Activated CD8-positive, alpha-beta memory T cell treated with anti-CD3 and anti-CD28 coated beads, Interleukin-2, amount 50 U/mL, for 24 hours (primary cell): ENCODE results near the gene PCDH9.

Source experiments
- DNase-seq: peaks from one replicate; pipeline ENCODE4 v3.0.0-alpha.2; 2020; ENCODE audit errors: extremely low read depth

The PCDH9 gene

DNA sequence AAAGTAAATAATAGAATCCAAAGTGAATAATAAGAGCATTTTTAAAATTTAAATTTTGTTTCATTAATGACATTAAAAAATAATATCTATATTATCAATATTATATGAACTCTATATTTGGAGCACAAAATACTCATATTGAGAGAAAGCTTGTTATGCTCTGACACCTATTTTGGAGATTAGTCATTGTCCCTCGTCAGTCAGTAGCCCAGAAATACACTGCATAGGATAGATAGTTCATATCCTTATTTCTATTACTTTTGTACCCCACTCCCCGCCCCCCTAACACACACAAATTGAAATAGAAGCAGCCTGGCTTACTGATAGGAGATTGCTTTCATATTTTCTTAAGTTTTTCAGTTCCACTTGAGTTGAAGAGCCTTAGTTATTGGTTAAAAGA lies 652.8 kb downstream of the PCDH9 start:
- DNase-seq, result no peak

DNA sequence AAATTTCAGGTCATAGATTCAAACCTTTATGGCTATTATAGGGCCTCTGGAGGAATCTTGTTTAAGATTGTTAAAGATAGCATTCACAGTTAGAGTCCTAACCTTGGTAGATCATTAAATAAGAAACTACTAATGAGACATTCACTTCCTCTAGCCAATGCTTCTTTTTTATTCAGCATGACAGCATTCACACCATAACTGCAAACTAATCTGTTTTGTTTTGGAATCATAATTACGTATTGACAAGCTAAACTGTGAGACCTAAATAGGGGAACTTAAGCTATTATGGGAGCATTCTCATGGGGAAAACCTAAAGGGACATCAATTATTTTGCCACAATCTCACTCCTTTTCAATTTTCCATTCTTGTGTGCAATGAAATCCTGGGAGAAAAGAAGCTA lies 653.8 kb downstream of the PCDH9 start:
- no peak for DNase-seq

DNA sequence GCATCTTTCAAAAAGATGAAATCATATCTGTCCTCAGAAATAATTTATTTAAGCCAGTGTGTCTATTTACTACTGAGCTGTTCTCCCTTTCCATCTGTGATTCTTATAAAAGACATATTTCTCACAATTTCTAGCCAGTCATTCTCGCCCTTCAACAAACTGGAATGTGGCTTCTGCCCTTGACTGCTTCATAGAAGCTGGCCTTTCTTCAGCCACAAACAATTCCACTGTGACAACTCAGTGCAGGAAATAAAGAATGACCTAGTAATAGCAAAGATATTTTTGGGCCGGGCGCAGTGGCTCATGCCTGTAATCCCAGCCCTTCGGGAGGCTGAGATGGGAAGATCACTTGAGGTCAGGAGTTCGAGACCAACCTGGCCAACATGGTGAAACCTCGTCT lies 655.5 kb downstream of the PCDH9 start:
- DNase-seq, result no peak

DNA sequence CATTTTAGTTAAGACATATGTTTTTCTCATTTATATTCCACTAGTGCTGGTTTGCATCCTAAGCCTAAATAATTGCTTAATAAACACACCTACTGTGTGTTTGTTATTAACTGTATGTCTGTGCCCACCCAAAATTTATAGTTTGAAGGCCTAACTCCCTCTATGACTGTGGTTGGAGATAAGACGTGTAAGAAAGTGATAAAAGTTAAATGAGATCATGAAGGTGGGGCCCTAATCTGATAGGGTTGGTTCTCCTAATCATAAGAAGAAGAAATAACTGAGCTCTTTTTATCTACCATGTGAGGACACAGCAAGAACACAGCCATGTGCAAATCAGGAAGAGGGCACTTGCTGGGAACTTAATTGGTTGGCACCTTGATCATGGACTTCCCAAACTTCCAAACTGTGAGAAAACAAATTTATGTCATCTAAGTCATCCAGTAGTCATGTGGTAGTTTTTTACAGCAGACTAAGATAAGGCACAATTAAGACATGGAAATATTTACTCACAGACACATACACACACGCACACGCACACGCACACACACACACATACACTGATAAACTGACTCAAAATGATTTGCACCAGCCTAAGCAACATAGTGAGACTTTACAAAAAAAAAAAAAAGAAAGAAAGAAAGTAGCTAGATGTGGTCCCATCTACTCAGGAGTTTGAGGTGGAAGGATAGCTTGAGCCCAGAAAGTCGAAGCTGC lies 662.1 kb downstream of the PCDH9 start:
- no peak for DNase-seq

DNA sequence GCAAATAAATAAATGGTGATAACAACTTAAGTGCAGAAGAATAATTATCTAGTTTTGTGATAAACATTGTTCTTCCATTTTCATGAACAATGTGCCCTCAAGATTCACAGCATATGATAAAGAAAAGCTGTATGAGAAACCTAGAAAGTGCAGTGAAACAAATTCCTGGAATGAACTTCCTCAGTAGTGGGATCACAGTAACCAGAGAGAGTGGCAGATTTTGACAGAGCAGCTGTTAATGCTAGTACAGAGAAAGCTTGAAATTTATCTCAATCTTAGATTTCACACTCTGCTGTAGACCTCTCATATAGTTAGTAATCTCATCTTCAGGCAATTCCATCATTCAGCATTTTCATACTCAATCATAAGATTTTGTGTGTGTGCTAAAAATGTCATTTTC lies 664.9 kb downstream of the PCDH9 start:
- no peak for DNase-seq

DNA sequence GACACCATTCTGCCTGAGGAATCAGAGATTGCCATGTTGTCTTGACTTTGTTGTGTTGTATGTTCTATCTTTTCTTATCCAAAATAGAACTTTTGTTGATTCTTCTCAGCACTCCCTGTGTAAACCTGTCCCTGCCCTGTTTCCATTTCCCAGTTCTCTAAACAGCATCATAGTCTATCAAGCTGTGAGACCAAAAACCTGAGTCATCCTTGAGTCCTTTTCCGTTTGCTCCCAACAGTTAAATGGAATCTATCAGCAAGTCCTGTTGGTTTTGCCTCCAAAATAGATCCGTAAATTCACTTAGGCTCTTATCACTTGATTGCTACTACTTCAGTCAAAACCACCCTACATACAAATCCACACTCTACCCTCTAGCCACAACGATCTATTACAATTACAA lies 667.1 kb downstream of the PCDH9 start:
- no peak for DNase-seq

DNA sequence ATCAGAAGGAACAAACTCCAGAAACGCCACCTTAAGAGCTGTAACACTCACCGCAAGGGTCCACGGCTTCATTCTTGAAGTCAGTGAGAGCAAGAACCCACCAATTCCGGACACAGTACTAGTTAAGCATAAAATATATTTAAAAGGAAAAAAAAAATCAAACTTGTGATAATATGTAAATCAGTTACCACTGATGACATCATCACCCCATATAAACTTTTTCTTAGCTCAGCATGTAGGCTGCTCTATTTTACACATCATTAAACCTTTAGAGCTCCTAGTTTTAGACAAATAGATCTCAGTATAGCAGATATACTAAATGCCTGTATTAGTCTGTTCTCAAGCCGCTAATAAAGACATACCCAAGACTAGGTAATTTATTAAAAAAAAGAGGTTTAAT lies 668.1 kb downstream of the PCDH9 start:
- no peak for DNase-seq

DNA sequence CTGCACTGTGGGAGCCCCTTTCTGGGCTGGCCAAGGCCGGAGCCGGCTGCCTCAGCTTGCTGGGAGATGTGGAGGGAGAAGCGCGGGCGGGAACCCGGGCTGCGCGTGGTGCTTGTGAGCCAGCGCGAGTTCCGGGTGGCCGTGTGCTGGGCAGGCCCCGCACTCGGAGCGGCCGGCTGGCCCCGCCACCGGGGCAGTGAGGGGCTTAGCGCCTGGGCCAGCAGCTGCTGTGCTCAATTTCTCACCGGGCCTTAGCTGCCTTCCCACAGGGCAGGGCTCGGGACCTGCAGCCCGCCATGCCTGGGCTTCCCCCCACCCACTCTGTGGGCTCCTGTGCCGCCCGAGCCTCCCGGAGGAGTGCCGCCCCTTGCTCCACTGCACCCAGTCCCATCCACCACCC lies 669.1 kb downstream of the PCDH9 start:
- DNase-seq, result no peak

DNA sequence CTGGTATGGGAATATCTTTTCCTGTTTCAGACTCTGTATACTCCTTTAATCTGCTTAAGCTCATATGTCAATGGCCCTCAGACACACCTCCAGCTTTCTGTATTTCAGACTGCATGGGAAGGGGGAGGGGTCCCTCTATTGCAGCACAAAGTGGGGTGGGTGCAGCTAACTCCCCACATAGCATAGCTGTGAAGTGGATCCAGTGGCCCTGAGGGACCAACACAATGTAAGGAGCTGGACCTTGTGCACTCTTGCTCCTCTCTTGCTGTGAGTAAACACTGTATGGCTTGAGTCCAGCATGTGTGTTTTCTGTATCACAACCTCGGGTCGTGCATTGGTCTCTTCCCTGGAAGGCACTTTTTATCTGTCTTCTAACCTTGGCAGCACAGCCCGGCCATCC lies 669.9 kb downstream of the PCDH9 start:
- no peak for DNase-seq

DNA sequence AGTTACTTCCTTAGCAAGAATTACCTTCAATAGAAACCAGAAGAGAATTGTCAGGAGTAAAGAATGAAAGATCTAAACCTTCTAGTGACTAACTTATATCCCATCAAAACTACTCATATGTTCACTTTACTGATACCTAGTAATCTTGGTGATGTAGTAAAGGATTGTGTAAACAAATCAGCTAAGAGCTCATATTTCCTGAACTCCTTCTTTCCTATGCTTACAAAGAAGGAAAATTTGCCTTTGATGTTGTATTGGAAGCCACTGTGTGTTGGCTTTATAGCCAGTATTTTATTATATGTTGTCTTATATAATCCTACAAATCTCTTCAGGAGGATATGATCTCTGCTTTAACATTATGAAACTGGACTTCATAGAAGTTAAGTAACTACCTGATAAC lies 671.0 kb downstream of the PCDH9 start:
- DNase-seq, result no peak

DNA sequence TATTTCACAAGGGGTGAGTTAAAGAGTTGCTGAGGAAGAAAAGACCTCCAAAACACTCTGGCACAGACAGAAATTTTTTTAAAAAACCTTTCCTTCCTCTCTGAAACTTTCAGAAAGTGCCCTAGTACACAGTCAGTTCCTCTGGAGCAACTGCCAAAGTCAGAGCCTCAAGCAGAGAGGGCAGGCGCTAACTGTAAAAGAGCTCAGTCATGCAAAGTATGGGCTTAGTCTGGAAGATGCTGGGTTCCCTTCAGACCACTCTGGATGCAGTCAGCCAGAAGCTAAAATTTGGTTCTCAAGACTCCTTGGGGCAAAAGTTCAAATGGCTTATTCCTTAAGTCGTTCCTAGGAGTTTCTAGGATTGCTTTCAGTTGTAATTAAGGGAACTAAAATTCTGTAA lies 671.6 kb downstream of the PCDH9 start:
- DNase-seq, result no peak

DNA sequence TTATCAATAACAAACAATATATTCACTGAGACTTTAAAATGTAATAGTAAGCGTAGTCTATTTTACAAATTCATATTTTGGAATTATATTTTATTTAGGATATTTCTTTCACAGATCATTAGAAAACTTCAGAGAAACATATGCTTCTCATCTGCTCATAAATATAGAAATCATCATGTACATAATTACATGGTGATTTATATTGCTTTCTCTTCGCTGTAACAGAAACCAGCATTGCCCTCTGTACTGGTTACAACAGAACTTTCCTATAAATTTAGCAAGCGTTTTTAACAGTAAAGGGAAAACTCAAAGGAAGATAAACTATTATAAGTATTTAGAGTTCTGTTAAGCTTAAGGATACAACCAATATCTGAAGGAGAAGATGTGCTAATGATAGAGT lies 672.8 kb downstream of the PCDH9 start:
- DNase-seq, result no peak

DNA sequence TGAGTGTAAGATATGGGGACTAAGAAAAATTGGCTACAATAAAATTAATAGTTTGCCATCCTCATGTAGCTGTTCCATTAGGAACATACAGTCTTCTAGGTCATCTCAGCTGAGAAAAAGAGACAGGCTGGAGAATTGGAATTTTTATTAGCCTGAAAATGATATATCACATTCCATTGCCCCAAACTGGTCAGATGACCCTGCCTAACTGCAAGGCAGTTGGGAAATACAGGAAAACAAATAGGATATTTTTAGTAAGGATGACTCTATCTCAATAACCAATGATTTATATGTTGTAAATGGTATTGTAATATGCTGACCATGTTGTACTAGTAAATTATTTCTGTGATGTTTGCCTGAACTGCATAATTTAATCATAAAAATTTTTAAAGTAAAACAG lies 673.8 kb downstream of the PCDH9 start:
- DNase-seq, result no peak

DNA sequence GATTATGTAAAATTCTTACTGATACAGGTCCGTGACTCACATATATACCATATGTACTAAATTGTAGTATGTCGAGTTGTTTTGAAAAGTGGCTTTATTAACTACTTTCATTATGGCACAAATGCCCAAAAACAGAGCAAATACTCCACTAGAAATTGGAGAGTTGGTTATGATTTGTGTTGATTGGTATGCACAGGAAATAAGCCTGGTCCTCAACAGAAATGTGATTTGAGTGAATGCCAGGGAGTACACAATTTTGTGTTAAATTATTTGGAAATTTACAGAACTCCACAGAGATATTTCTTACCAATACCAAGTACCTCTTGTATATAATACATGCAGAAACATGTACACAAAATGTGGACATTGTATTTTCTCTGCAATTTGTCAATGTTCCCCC lies 676.7 kb downstream of the PCDH9 start:
- DNase-seq, result no peak

DNA sequence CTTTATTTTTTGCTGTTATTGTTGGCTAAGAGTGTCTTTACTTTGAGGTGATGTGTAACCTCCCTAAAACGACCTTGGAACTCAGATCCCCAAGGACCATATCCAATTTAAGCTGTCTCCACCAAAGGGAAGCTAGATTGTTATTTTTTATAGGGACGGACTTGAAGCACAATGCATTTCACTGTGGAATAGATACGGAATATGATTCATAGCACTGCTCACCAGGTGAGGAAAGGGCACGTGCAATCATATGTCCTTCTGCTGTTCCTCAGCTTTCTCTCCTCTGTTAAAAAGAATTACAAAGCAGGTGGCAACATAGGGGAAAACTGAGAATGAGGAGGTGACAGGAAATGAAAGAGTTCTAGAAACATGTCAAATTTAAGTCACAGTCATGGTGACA lies 679.0 kb downstream of the PCDH9 start:
- DNase-seq, result no peak

DNA sequence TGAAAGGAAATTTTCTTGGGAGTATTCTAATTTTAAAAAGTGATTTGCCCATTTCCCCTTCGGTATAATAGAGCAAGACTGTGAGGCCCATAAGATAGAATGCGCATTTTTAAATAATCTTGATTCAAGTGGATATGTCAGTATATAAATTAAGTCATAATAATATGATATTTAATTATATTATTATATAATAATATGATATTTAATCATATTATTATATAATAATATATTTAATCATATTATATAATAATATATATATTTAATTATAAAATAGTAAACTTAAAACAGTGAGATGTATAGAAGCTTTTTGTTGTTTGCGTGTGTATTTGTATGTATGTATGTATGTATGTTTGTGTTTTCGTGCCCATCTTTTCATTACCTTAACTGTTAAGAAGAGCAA lies 682.5 kb downstream of the PCDH9 start:
- no peak for DNase-seq

DNA sequence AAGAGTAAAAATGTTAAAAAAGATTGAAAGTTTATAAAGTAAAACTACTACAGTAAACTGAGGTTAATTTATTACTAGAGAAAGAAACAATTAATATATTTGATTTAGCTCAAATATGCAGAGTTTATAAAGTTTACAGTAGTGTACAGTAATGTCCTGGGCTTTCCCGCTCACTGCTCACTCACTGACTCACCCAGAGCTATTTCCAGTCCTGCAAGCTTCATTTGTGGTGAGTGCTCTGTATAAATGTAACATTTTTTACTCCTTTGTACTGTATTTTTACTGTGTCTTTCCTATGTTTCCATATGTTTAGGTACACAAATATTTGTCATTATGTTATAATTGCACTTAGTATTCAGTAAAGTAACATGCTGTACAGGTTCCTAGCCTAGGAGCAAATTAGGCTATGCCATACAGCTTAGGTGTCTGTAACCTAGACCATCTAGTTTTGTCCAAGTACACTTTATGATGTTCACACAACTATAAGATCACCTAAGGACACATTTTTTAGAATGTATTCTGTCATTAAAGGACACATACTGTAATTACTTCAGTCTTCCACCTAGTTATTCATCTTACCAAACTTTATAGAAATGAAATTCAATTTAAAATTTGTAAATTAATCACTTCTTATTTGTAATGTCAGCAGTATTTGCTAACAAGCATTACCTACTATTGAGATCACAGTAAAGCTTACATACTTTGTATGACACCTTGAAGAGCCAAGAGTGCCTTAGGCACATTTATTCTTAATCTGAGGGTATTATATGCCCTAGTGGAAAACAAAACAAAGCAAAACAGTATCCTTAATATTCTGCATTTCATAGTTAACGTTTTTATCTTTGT lies 683.4 kb downstream of the PCDH9 start:
- no peak for DNase-seq

DNA sequence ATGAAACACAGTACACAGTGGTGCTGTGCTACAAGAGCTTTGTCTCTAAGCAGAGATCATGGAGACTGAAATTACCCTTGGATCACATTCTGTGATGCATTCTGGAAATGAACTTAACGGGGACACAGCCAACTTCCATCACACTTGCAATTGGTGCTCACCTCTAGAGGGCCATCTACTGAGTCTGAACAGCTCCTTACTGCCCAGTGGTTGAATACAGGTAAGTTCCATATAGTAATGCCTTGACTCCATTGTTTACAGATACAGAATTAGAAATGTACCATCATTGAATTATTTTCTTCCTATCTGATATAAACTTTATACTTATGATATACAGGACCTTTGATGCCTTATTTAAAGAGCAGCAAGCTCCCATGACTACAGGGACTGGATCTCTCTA lies 686.4 kb downstream of the PCDH9 start:
- no peak for DNase-seq

DNA sequence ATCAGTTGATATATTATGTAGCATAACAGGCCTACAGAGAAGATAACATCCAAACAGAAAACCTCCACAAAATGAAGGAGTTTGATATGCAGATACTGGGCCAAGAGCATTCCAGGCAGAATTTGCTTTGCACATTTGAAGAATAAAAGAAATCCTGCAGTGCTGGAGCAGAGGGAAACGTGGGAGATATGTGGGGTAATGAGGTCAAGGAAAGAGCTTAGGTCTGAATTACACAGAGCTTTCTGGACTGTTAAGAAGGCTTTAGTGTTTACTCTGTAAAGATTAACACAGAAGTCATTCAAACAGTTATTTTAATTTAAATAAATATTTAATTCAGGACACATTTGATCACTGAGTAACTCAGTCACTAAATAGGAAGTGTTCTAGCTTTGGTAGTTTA lies 692.7 kb downstream of the PCDH9 start:
- no peak for DNase-seq

DNA sequence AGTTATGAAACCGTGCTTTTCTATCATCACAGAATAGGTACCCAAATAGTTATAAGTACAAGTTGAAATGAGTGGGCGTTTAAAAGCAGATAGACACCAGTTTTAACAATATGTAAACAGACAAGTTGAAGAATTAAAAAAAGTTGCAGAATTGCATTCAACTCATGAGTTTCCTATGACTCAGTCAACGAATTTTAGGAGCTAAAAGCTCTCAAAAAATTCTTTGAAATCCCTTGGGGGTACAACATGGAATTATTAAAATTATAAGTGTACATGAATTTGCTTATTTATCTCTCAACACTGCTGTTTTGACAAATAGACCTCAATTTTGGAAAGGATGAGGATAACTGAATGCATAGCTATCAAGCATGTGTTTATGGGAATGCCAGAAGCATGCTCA lies 693.4 kb downstream of the PCDH9 start:
- DNase-seq, result no peak

DNA sequence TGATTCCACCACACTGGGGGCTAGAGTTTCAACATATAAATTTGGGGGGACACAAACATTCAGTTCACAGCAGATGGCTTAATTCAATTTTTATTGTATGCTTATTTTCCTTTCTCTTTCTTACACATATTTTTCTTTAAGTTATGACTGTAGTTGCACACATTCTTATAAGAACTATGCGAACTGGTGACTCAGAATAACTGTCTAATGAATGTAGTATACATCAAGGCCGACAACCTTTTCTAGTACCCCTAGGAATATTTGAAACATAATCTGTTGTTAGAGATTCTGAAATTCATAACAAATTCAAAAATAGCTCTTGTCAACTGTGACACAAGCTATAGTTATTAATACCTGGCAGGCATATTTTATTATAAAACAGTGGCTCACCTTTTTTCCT lies 695.6 kb downstream of the PCDH9 start:
- DNase-seq, result no peak

DNA sequence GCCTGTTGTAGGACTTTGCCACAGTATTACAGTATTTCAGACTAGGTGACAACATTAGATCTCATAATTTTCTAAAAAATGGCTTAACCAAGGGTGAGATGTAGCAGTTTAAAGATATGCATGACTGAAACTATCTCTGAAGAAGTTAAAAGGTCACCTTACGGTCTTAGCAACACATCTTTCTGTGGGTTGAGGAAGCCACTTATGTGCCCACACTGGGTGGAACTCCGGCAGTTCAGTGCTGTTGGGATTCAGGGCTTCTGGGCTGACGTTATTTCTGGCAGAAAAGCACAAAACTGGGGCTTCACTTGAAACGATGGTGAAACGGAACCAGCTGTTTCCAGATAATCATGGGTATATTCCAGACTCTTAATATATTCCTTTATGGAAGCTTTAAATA lies 697.3 kb downstream of the PCDH9 start:
- no peak for DNase-seq

DNA sequence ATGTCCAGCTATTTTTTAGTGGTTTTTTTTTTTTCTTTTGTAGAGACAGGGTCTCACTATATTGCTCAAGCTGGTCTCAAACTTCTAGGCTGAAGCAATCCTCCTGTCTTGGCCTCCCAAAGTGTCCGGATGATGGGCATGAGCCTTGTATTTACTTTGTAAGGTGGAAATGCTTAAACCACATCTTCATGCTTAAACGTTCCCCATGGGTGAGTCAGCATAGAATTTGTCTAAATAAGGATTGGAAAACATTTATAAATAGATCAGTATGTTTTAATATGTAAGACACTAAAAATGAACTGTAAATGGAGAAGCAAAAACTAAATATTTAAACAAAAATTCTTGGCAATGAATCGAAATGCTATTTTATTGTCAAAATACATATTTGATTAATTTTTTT lies 698.0 kb downstream of the PCDH9 start:
- no peak for DNase-seq

DNA sequence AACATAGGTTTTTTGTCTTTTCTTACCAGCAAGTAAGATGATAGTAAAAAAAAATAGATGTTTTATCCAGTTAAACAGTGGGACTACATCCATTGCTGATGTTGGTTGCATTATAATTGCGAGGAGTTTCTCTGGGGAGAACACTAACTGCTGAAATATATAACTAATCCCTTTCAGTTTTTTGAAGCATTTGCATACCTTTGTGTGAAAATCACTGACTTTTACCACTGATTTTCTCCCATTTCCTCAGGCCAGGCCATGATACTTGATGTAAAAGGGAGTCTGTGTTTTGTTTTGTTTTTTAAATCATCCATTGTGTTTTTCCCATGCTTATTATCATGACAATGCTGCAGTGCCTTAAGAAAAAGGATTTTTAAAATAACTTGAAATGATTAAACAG lies 699.5 kb downstream of the PCDH9 start:
- DNase-seq, result no peak
